ENCODE data around the gene RNF149.

DNA sequence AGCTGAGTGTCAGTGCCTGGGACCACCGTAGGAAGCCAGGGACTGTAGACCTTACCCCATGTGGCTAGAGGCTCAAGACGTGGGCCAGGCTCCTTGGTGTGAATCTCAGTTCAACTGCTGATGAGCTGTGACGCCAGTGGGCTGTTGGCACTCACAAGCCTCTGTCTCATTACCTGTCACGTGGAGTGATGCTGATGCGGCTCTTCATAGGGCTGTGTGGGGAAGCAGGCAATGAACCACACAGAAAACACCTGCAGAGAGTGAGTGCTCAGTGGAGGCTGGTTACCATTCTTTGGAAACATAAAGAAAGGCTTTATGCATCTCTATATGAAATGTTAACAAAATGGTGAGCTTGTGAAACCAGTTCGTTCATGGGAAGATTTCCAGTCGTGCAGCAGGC lies 42.7 kb upstream of the RNF149 start:
- TF ChIP-seq, protein P1, sequence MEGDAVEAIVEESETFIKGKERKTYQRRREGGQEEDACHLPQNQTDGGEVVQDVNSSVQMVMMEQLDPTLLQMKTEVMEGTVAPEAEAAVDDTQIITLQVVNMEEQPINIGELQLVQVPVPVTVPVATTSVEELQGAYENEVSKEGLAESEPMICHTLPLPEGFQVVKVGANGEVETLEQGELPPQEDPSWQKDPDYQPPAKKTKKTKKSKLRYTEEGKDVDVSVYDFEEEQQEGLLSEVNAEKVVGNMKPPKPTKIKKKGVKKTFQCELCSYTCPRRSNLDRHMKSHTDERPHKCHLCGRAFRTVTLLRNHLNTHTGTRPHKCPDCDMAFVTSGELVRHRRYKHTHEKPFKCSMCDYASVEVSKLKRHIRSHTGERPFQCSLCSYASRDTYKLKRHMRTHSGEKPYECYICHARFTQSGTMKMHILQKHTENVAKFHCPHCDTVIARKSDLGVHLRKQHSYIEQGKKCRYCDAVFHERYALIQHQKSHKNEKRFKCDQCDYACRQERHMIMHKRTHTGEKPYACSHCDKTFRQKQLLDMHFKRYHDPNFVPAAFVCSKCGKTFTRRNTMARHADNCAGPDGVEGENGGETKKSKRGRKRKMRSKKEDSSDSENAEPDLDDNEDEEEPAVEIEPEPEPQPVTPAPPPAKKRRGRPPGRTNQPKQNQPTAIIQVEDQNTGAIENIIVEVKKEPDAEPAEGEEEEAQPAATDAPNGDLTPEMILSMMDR (conservative IDR thresholded peaks at IDR 0.05 in 1 of 2, IDR thresholded peaks at IDR 0.05 in 1 of 2; ENCODE audit: extremely low read depth in 1 of 2, insufficient read depth in 1 of 2, low read depth in 1 of 2, low read length in 2 of 2): no peak
- TF ChIP-seq EZH2 (IDR thresholded peaks at IDR 0.05; ENCODE audit: borderline replicate concordance, low read length): no peak
